ENCODE data around the gene ZFAND3.

ZFAND3 gene

DNA sequence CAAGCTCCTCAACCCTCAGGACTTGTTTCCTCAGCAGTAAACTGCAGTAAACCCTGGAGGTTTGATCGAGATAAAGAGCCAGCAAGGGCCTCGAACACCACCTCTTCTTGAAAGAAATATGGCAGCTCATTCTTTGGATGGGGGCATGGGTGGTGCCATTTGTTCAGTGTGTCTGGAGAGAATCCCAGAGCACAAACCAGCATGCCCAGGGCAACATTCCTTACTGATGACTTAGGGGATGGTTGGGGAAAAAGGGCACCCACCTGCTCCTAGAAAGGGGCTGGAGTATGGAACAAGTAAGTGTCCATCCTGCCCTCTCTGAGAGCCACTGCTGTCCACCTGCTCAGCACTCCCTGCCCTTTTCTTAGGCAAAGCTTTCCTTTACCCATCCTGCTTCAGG lies 31.3 kb upstream of the ZFAND3 start:
- Mint-ChIP-seq H3K4me3 (no peak overlapping the region), H3K27me3 (peaks cover 30% of the 10 kb centered on the region), H3K27ac (no peak overlapping the region), H3K4me1 (peaks cover 29% of the 10 kb centered on the region), H3K9me3 (no peaks in the 10 kb centered on the region)
- ATAC-seq (no peak), DNase-seq (no peak)

DNA sequence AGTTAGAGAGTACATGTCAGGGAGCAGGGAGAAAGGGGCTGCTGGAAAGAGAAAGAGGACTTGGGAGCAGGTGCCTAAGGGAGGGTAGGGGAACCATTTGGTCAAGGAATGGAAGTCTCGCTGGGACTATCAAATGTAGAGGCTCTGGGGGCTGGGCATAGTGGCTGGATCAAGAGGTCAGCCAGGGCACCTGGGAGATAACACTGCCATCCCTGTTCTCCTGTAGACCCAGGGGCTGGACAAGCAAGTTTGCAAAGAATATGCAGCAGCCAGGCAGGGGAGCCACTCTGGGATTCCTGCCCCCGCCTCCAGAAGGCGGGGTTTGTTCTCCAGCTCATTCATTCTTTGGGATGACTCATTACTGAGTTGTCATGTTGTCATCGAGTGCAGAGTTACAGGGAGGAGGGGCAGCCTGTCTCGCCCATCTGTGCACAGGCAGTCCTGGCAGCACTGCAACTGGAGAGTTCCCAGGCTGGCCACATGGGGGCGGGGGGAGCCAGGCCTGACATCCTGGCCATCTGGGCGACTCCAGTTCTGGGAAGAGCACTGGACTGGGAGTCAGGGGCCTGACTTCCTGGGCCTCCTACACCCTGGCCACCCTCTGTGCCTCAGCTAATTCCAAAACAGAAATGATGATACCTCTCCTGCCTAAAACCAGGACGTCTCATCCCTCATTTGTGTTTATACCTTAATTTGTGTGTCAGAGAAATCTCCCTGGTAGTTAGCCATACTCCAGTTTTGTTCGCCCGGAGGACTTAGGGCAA lies 28.2 kb upstream of the ZFAND3 start:
- ATAC-seq (peak; percentile 100), DNase-seq (peak; percentile 80 to 91)
- Mint-ChIP-seq H3K4me1 (peaks cover 14% of the 10 kb centered on the region), H3K9me3 (no peaks in the 10 kb centered on the region), H3K27me3 (no peaks in the 10 kb centered on the region), H3K4me3 (no peak overlapping the region), H3K27ac (no peak overlapping the region)

DNA sequence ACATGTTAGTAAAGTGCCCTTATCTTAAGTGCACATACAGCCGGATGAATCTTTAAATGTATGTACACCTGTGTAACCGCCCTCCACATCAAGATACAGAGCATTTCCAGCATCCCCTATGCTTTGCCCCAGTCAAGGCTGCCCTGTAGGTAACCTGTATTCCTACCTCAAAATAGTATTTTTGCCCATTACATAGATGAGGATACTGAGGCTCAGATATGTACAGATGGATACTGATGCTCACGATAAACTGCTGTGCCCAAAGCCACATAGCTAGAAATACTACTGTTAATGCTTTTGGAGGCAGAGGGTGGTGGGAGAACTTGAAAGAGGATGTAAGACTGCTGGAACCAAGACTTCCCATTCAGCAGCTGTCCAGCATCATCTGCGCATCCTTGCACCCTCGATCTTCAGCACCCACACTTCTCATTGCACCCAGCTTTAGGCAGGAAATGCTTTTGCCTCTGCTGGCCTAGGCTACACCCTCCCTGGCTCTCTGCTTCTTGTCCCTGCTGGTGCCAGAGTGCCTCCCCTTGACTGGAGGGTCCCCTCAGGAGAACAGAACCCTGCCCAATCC lies 27.0 kb upstream of the ZFAND3 start:
- ATAC-seq = no peak
- Mint-ChIP-seq H3K4me3 (no peak overlapping the region), H3K27me3 (no peaks in the 10 kb centered on the region), H3K9me3 (no peaks in the 10 kb centered on the region), H3K4me1 (peaks cover 14% of the 10 kb centered on the region), H3K27ac (no peak overlapping the region)
- no peak for DNase-seq

DNA sequence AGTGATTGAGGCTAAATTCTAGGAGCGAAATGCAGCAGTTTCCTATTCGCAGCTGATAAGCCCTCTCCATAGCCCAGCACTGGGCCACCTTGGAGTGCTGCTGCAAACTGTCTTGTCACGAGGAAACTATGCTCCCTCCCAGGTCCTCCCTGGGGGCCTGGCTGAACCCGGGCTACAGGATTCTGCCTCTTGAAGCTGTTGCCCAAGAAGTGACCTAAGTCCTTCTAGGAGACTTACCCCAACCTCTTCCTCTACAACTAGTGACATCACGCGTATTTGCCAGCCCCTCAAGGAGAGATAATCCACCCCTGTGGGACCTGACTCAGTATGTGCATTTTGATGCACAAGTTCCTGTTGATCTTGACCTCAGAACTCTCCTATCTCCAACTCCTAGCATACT lies 26.5 kb upstream of the ZFAND3 start:
- Mint-ChIP-seq H3K4me3 (no peak overlapping the region), H3K27ac (no peak overlapping the region), H3K27me3 (no peaks in the 10 kb centered on the region), H3K4me1 (peaks cover 14% of the 10 kb centered on the region), H3K9me3 (no peaks in the 10 kb centered on the region)
- DNase-seq (no peak), ATAC-seq (no peak)

DNA sequence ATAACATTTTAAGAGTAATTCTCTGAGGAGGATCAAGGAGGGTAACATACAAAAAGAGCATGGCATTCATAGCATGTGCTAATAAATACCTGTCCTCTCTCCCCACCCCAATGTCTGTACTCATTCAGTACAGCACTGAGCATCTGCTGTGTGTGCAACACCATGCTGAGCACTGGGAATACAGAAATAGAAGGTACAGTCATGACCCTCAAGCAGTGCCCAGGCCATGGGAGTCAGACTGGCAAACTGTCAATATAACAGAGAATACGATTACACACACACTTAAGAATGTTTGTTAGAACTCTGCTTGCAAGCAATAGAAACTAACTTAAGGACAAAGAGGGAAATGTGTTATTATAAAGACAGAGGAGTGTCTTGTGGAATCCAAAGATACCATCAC lies 24.7 kb upstream of the ZFAND3 start:
- Mint-ChIP-seq H3K27ac (no peak overlapping the region), H3K4me3 (no peak overlapping the region), H3K9me3 (no peaks in the 10 kb centered on the region), H3K27me3 (no peaks in the 10 kb centered on the region), H3K4me1 (peaks cover 14% of the 10 kb centered on the region)
- DNase-seq (no peak), ATAC-seq (no peak)

DNA sequence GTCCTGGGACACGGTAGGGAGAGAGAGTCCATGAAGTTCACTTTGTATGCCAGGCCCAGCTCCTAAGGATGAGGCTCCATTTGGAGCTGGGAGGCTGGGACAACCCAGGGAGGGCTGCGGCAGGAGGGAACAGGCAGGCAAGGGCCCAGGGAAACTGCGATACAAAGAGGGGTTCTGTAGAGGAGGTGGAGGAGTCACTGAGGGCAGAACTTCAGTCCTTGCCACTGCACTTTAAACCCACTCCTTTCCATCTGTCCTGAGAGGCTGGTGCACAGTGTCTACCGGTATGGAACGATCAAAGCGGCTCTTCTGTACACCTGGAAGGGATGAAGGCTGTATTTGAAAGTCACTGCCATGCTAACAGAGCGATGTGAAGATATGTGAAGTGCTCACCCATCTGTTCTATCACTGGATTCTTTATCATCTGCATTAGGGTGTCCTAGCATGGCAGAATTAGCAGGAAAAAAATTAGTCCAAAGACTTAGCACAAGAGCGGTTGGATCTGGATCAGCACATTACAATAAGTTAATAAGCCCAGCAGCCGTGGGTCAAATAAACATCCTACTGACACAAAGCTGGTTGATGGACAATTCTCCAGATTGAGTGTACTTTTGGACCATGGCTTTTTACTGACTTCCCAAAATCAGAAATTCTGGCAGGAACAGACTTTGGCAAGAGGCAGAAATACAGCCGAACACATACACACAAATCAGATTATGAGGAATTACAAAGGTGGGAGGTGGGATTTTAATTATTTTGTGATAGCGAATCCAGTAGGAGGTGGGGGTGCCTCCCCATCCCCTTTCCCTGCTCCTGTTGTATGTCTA lies 20.9 kb upstream of the ZFAND3 start:
- H3K9me3 Mint-ChIP-seq = no peaks in the 10 kb centered on the region
- H3K4me3 Mint-ChIP-seq = no peak overlapping the region
- DNase-seq (no peak), ATAC-seq (no peak)
- no peaks in the 10 kb centered on the region for H3K4me1 Mint-ChIP-seq
- no peak overlapping the region for H3K27ac Mint-ChIP-seq
- H3K27me3 Mint-ChIP-seq = no peaks in the 10 kb centered on the region

DNA sequence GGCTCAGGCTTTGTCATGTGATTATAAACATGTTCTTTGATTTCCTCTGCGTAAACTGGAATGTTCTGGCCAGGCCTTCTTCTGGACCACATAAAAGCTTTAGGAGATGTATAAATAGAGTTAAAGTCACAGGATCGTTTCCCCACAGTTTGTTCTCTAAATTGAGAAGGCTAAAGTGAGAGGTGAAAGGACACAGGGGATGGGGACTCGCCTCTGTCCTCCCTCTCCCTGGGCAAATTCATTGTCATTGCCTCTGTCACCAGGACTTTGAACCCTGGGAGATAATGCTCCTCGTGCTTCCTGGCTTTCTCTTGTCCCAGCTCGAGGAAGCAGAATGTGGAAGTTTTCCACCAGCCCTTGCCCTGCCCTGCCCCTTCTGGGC lies 20.3 kb upstream of the ZFAND3 start:
- ATAC-seq = no peak
- H3K9me3 Mint-ChIP-seq = no peaks in the 10 kb centered on the region
- no peak overlapping the region for H3K4me3 Mint-ChIP-seq
- H3K27me3 Mint-ChIP-seq = no peaks in the 10 kb centered on the region
- H3K27ac Mint-ChIP-seq = no peak overlapping the region
- no peaks in the 10 kb centered on the region for H3K4me1 Mint-ChIP-seq
- no peak for DNase-seq

DNA sequence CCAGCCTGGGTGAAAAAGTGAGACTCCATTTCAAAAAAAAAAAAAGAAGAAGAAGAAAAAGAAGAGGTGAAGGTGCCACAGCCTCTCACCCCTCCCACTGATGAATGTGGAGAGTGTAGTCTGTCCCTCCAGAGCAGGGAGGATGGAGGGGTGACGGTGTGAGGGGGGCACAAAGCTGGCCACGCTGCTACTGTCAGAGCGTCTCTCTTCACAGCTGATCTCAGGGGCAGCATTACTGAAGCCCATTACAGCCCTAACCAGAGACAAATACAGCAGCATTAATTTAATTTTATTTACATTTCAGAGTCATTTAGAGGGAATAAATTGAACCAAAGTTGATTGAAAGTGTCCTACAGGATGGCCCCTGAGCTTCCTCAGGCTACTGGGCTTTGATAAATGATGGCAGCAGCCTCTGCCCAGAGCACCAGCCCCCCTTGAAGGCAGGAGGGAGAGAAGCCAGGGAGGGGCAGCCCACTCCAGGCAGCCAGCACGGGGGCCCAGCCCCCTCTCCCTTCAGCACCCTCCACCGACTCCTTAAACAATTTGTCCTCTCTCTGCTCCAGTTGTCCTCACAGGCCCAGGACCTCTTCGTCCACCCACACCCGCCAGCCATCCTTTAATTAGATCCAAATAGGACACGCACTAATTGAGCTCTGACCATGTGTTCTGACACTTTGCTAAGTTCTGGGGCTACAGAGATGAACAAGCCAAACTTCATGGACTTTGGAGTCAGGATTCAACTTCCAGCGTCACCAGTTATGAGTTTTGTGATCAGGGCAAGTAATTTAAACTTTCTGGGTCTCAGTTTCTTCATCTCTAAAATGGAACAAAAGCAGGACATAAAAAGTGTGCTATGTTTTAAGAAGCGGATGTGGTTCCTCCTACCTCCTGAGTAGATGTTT lies 18.6 kb upstream of the ZFAND3 start:
- DNase-seq = no peak
- peak overlapping the region in 1 of 2 donors; percentile 57 for H3K27ac Mint-ChIP-seq
- ATAC-seq = no peak
- H3K4me3 Mint-ChIP-seq = no peak overlapping the region
- H3K9me3 Mint-ChIP-seq = no peaks in the 10 kb centered on the region
- no peaks in the 10 kb centered on the region for H3K4me1 Mint-ChIP-seq
- H3K27me3 Mint-ChIP-seq = no peaks in the 10 kb centered on the region

DNA sequence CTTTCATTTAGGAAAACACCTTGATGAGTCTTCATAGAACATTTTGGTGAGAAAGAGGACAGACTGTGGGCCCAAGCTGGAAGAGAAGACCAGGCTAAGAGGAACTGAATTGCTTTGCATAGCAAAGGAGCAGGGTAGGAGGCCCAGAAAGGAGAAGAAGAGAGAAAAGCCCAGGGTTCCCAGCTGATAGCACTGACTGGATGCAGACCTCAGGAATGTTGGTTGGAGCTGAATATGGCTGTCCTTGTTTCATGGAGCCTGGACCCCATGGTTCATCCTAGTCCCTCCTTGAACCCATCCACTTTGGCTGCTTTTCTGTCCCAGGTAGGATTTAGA lies 18.0 kb upstream of the ZFAND3 start:
- ATAC-seq (no peak), DNase-seq (no peak)
- H3K9me3 Mint-ChIP-seq = no peaks in the 10 kb centered on the region
- no peak overlapping the region for H3K4me3 Mint-ChIP-seq
- no peaks in the 10 kb centered on the region for H3K27me3 Mint-ChIP-seq
- H3K27ac Mint-ChIP-seq = peak overlapping the region in 1 of 2 donors; percentile 57
- H3K4me1 Mint-ChIP-seq = no peaks in the 10 kb centered on the region

DNA sequence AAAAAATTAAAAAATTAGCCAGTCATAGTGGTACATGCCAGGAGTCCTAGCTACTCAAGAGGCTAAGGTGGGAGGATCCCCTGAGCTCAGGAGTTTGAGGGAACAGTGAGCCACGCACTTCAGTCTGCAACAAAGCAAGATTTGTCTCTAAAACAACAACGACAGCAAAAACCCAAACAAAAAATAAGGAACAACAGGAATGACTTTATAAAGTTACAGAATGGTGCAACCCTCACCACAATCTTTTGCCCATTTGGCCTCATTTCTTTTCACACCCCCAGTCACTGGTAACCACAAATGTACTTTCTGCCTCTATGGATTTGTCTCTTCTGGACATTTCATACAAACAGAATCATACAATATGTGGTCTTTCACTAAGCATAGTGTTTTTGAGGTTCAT lies 16.7 kb upstream of the ZFAND3 start:
- ATAC-seq = no peak
- DNase-seq = no peak
- Mint-ChIP-seq H3K9me3 (no peaks in the 10 kb centered on the region), H3K4me3 (no peak overlapping the region), H3K27ac (no peak overlapping the region), H3K27me3 (peaks cover 3% of the 10 kb centered on the region), H3K4me1 (no peaks in the 10 kb centered on the region)

DNA sequence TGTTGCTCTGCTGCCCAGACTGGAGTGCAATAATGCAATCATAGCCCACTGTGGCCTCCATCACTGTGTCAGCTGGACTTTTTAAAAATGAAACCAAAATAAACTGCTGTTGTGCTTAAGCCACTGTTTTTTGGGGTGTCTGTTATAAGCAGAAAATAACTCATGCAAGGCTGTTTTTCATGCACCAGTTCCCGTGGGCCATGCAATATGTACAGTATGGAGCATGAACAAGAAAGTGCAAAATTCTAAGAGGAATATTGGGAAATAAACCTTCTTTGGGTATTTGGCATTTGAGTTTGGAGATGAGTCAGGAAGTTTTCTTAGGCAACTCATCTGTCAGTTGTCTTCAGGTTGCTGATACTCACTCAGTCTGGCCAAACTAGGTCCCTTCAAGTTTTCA lies 14.9 kb upstream of the ZFAND3 start:
- H3K27ac Mint-ChIP-seq = no peak overlapping the region

DNA sequence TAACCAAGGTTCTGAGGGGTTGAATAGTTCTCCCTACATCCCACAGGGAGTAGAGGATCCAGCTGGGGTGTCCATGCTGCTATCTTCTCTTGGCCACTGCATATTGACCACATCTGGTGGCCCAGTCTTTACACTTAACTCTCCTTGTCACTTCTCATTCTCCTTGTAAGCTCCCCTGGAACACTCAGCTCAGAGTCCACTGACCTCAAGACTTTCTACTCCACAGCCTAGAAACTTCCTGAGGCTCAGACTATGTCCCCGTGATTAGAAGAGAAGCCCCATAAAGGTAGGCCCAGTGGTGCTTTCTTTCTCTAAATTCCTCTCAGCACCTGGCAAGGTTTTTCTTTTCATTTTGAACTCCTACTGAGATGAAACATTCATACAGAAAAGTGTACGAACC lies 13.3 kb upstream of the ZFAND3 start:
- peaks cover 19% of the 10 kb centered on the region for H3K27me3 Mint-ChIP-seq
- H3K27ac Mint-ChIP-seq = no peak overlapping the region

More for the DNA sequence above, 14.9 kb upstream of the ZFAND3 start:
- no peak overlapping the region for H3K4me3 Mint-ChIP-seq
- DNase-seq (no peak), ATAC-seq (no peak)
- H3K4me1 Mint-ChIP-seq = no peaks in the 10 kb centered on the region
- no peaks in the 10 kb centered on the region for H3K9me3 Mint-ChIP-seq
- H3K27me3 Mint-ChIP-seq = peaks cover 19% of the 10 kb centered on the region

DNA sequence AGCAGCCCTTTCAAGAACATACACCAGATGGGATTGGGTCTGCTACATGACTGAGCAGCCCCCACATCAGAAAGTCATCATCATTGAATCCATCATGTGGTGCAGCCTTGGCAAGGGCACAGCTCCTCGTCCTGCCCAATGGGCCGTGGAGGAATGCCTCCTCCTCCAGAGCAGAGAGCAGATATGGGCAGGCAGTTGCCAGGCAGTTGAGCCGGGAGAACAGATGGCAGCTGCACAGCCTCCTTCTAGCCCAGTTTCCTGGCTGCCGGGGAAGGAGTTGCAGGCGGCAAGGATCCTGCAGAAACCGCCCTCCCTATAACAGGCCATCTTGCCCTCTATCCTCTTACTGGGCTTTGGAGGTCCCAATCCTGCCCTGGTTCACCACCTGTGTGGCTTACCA lies 11.9 kb upstream of the ZFAND3 start:
- ATAC-seq = no peak
- Mint-ChIP-seq H3K4me3 (no peak overlapping the region), H3K9me3 (no peaks in the 10 kb centered on the region), H3K27me3 (peaks cover 19% of the 10 kb centered on the region), H3K4me1 (no peaks in the 10 kb centered on the region), H3K27ac (no peak overlapping the region)
- no peak for DNase-seq

More for the DNA sequence above, 13.3 kb upstream of the ZFAND3 start:
- H3K4me1 Mint-ChIP-seq = no peaks in the 10 kb centered on the region
- no peak overlapping the region for H3K4me3 Mint-ChIP-seq
- H3K9me3 Mint-ChIP-seq = no peaks in the 10 kb centered on the region
- DNase-seq (no peak), ATAC-seq (no peak)

DNA sequence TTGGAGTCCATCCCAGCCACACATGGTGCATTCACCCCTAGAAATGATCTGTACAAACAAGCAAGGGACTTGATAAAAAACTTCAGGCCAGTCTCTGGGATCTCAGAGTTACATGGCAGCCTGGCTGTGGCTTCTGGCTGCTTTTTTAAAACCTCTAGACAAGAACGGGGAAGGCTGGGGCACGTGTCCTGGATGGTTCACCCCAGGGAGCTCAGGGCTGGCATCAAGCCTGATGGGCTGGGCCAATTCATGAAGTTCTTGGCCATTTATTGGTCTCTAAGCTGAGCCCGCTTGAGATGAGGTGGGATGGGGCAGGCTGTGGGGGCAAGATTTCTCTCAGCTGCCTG lies 10.4 kb upstream of the ZFAND3 start:
- DNase-seq (no peak), ATAC-seq (no peak)
- Mint-ChIP-seq H3K27me3 (peaks cover 19% of the 10 kb centered on the region), H3K4me3 (no peak overlapping the region), H3K27ac (no peak overlapping the region), H3K9me3 (no peaks in the 10 kb centered on the region), H3K4me1 (no peaks in the 10 kb centered on the region)

DNA sequence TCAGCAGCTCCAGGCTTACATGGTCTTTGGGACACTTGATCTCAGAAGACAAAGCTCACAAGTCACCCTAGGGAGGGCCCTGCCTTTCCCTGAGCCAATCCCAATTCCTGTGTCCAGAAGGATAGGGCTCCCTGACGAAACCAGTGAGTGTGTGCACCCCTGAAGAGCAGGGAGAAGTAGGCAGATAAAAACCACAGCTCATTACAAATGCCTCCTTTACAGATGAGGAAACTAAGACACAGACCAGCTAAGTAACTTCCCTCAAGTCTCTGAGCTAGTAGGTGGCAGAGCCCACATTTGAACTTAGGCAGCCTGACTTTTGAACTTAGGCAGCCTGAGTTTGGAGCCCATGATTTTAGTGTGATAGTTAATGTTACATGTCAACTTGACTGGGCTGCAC lies 6.7 kb upstream of the ZFAND3 start:
- Mint-ChIP-seq H3K9me3 (no peaks in the 10 kb centered on the region), H3K27ac (no peak overlapping the region), H3K4me1 (peaks cover 10% of the 10 kb centered on the region), H3K4me3 (no peak overlapping the region), H3K27me3 (peaks cover 15% of the 10 kb centered on the region)
- ATAC-seq (no peak), DNase-seq (no peak)

Data from stimulated activated naive CD8-positive, alpha-beta T cell treated with anti-CD3 and anti-CD28 coated beads, Interleukin-15, amount 100 ng/mL, for 72 hours (primary cell).